IPS-NIHi7 (cell line): ENCODE measurements around the gene TRIP6.
"Not testable (repeated sequence)": the region's sequence is repeated elsewhere in the genome, so short reads cannot be mapped to it uniquely, and the experiment has no call there.

Experiments used
- DNase-seq: peaks from one replicate; pipeline ENCODE4 v3.0.0; 2012; ENCODE audit warnings: mixed read lengths; ENCODE audit errors: extremely low spot score

The TRIP6 gene

GRCh38 chr7:100914208-100914878, 47.2 kb downstream of the TRIP6 start:
- no peak for DNase-seq

- DNase-seq, result no peak
These were observed 47.8 kb downstream of the TRIP6 start for GRCh38 chr7:100914879-100915447.

GRCh38 chr7:100919335-100919734, 52.1 kb downstream of the TRIP6 start:
- not testable (repeated sequence) for DNase-seq

GRCh38 chr7:100919779-100920437, 52.7 kb downstream of the TRIP6 start:
- DNase-seq, result not testable (repeated sequence)

GRCh38 chr7:100921039-100921438, 53.9 kb downstream of the TRIP6 start:
- no peak for DNase-seq
